Left cardiac atrium (tissue), 4 donors: Measurements from ENCODE around the gene NPLOC4. TPM values are rescaled to one million over a fixed set of nuclear protein-coding genes. Genes with fewer than 3 reads are reported as not detected.

Experiments used
- ATAC-seq, 2 donors: fragments of 200-7000 bp; cut with Tn5 transposase; one replicate each; pipeline ENCODE4 v1.9.1; 2020; ENCODE audit warnings: mild to moderate bottlenecking in 2 of 2, moderate library complexity in 2 of 2
- DNase-seq: peaks from one replicate; pipeline ENCODE4 v3.0.0-alpha.2; 2020
- intact Hi-C, 2 donors: fragments of 100-400 bp; cut with DNase I; formaldehyde crosslinking; loops; one replicate each; pipeline versions ENCODE4 v1.14.1 to v1.15.1; 2022 to 2023
- total RNA-seq, 2 donors: library from RNA; stranded (reverse); fragmentation: NEBNext Ultra II Directional; extraction: Animal tissue kit (Norgen Biotek cat#: 25700); gene quantifications; one replicate each; pipeline ENCODE4 v1.2.1, GENCODE V29; 2021
- donor health status: DM: no; HTN: yes; CAD: no.
- donor health status: DM: no; HTN: yes; CAD: no; lungs with severe emphysema.
- donor health status: DM: yes; HTN: yes; CAD: no.
- donor health status: Dilated cardiomyopathy.

Gene NPLOC4
- total RNA-seq, 2 donors from 2014 or later = 67.2 to 97.1 TPM

GRCh38 chr17:81665205-81666091, 28.5 kb upstream of the NPLOC4 start:
- DNase-seq (peak; percentile 45), ATAC-seq (peak; percentile 12 to 28)
- intact Hi-C loops = no loop called here

- no peak for DNase-seq
- ATAC-seq = no peak
- intact Hi-C loops = no loop called here
These were observed 27.1 kb upstream of the NPLOC4 start for GRCh38 chr17:81664051-81664470.

GRCh38 chr17:81662002-81662401, 25.1 kb upstream of the NPLOC4 start:
- DNase-seq (no peak), ATAC-seq (no peak)
- intact Hi-C loops = no loop called here

GRCh38 chr17:81660441-81660840, 23.5 kb upstream of the NPLOC4 start:
- DNase-seq = no peak
- no peak for ATAC-seq
- intact Hi-C loops = no loop called here

GRCh38 chr17:81659038-81659437, 22.1 kb upstream of the NPLOC4 start:
- intact Hi-C loops = no loop called here
- DNase-seq = no peak
- ATAC-seq = peak in 1 of 2 donors; percentile 14

GRCh38 chr17:81656835-81657234, 19.9 kb upstream of the NPLOC4 start:
- ATAC-seq = no peak
- no peak for DNase-seq
- intact Hi-C loops = no loop called here

GRCh38 chr17:81656118-81656743, 19.3 kb upstream of the NPLOC4 start, which contains the start of gene PDE6G:
PDE6G (minus strand) TSS chr17:81656542; CDS start chr17:81653305, 3,237 bp downstream.
- ATAC-seq (no peak), DNase-seq (no peak)
- intact Hi-C loops = no loop called here

GRCh38 chr17:81655378-81656117, 18.6 kb upstream of the NPLOC4 start:
- DNase-seq (no peak), ATAC-seq (no peak)
- intact Hi-C loops = no loop called here

- no peak for DNase-seq
- ATAC-seq = no peak
- intact Hi-C loops = no loop called here
These were observed 16.2 kb upstream of the NPLOC4 start for GRCh38 chr17:81652906-81653771.

- intact Hi-C loops = no loop called here
- ATAC-seq (no peak), DNase-seq (no peak)
These were observed 14.8 kb upstream of the NPLOC4 start for GRCh38 chr17:81651692-81652091.

GRCh38 chr17:81650951-81651350, 14.0 kb upstream of the NPLOC4 start:
- intact Hi-C loops = no loop called here
- ATAC-seq = no peak
- no peak for DNase-seq

- ATAC-seq = no peak
- DNase-seq = no peak
- intact Hi-C loops = no loop called here
These were observed 11.8 kb upstream of the NPLOC4 start for GRCh38 chr17:81648707-81649085.

GRCh38 chr17:81648013-81648706, 11.2 kb upstream of the NPLOC4 start:
- intact Hi-C loops = no loop called here

GRCh38 chr17:81647640-81648012, 10.7 kb upstream of the NPLOC4 start:
- ATAC-seq (no peak), DNase-seq (no peak)
- intact Hi-C loops = no loop called here

More at GRCh38 chr17:81648013-81648706, 11.2 kb upstream of the NPLOC4 start:
- no peak for DNase-seq
- no peak for ATAC-seq

GRCh38 chr17:81646869-81647600, 10.1 kb upstream of the NPLOC4 start:
- ATAC-seq = no peak
- intact Hi-C loops = no loop called here
- DNase-seq = no peak

- intact Hi-C loops = no loop called here
- DNase-seq (no peak), ATAC-seq (no peak)
These were observed 8.4 kb upstream of the NPLOC4 start for GRCh38 chr17:81644976-81645952.

GRCh38 chr17:81644496-81644895, 7.6 kb upstream of the NPLOC4 start:
- no peak for ATAC-seq
- intact Hi-C loops = no loop called here
- DNase-seq = no peak
